ENCODE data around the gene OR2Y1.
"Not testable (repeated sequence)": the region's sequence is repeated elsewhere in the genome, so short reads cannot be mapped to it uniquely, and the experiment has no call there.

Gene OR2Y1

DNA sequence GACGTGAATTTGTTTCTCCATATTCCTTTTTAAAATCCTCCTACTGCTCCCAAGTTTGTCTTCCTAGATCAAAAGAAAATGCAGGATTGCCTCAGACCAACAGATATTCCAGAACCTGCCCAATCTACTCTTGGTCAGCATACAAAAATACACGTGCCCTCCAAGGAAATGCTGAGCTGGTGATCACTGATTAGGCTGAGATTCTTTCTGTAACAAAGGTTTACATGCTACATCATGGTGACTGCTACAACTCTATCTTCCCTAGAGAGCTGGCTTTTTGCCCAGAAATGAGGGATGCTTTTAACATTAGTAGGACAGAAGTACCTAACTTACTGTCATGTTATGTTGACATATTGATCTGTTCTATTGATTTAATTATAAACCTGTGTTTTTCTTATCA lies 35.5 kb downstream of the OR2Y1 start:
- Histone ChIP-seq H3K36me3 (ENCODE audit: control insufficient read depth, insufficient read depth, low read length) (no peaks in the 10 kb centered on the region), H3K4me1 (ENCODE audit: control insufficient read depth, low read depth, low read length) (peaks cover 3% of the 10 kb centered on the region), H3K4ac (ENCODE audit: low read depth, low read length) (no peak overlapping the region), H3K27me3 (ENCODE audit: insufficient read depth, low read length, poor library complexity) (no peaks in the 10 kb centered on the region), H3K18ac (ENCODE audit: low read length) (no peak overlapping the region), H3K9ac (ENCODE audit: low read length) (no peak overlapping the region), H3K79me2 (ENCODE audit: control insufficient read depth, insufficient read depth, low read length) (no peaks in the 10 kb centered on the region), H3K79me1 (ENCODE audit: low read length) (no peaks in the 10 kb centered on the region), H3K4me3 (ENCODE audit: low read length) (no peak overlapping the region), H2BK15ac (replicated peaks; ENCODE audit: low read depth) (no peak overlapping the region), H3K27ac (ENCODE audit: low read depth, low read length) (no peak overlapping the region), H2BK120ac (ENCODE audit: low read depth, low read length) (no peak overlapping the region), H2AK5ac (ENCODE audit: low read length) (no peak overlapping the region), H4K8ac (ENCODE audit: low read depth, low read length) (no peak overlapping the region), H3K56ac (ENCODE audit: low read length) (no peak overlapping the region), H3K23ac (ENCODE audit: low read length) (no peak overlapping the region), H3K4me2 (ENCODE audit: low read length) (no peak overlapping the region), H2BK5ac (ENCODE audit: low read length) (no peak overlapping the region), H4K5ac (ENCODE audit: low read length) (no peak overlapping the region)
- WGBS (ENCODE audit: extremely low coverage, insufficient coverage, low lambda C conversion rate): no CpG with 5 or more reads among the region's 2 CpGs
- DNase-seq: peak; percentile 55

GRCh38 chr5:180703912-180704311 lies 35.9 kb downstream of the OR2Y1 start:
- Histone ChIP-seq H3K4ac (ENCODE audit: low read depth, low read length) (no peak overlapping the region), H4K8ac (ENCODE audit: low read depth, low read length) (no peak overlapping the region), H3K56ac (ENCODE audit: low read length) (no peak overlapping the region), H3K27ac (ENCODE audit: low read depth, low read length) (no peak overlapping the region), H2BK120ac (ENCODE audit: low read depth, low read length) (no peak overlapping the region), H3K79me1 (ENCODE audit: low read length) (no peaks in the 10 kb centered on the region), H3K4me3 (ENCODE audit: low read length) (no peak overlapping the region), H3K9ac (ENCODE audit: low read length) (no peak overlapping the region), H3K36me3 (ENCODE audit: control insufficient read depth, insufficient read depth, low read length) (no peaks in the 10 kb centered on the region), H3K27me3 (ENCODE audit: insufficient read depth, low read length, poor library complexity) (no peaks in the 10 kb centered on the region), H4K5ac (ENCODE audit: low read length) (no peak overlapping the region), H2AK5ac (ENCODE audit: low read length) (no peak overlapping the region), H3K4me2 (ENCODE audit: low read length) (no peak overlapping the region), H3K18ac (ENCODE audit: low read length) (no peak overlapping the region), H2BK5ac (ENCODE audit: low read length) (no peak overlapping the region), H3K23ac (ENCODE audit: low read length) (no peak overlapping the region), H3K79me2 (ENCODE audit: control insufficient read depth, insufficient read depth, low read length) (no peaks in the 10 kb centered on the region), H3K4me1 (ENCODE audit: control insufficient read depth, low read depth, low read length) (peaks cover 3% of the 10 kb centered on the region), H2BK15ac (replicated peaks; ENCODE audit: low read depth) (no peak overlapping the region)
- WGBS (ENCODE audit: extremely low coverage, insufficient coverage, low lambda C conversion rate): no CpG with 5 or more reads among the region's 7 CpGs
- peak; percentile 97 for DNase-seq

DNA sequence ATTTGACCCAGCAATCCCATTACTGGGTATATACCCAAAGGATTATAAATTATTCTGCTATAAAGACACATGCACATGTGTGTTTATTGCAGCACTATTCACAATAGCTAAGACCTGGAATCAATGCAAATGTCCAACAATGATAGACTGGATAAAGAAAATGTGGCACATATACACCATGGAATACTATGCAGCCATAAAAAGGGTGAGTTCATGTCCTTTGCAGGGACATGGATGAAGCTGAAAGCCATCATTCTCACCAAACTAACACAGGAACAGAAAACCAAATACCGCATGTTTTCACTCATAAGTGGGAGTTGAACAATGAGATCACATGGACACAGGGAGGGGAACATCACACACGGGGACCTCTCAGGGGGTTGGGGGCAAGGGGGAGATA lies 36.5 kb downstream of the OR2Y1 start:
- not testable (repeated sequence) for H3K79me2 ChIP-seq (ENCODE audit: control insufficient read depth, insufficient read depth, low read length); H2BK15ac ChIP-seq (replicated peaks; ENCODE audit: low read depth); H3K18ac ChIP-seq (ENCODE audit: low read length); H4K5ac ChIP-seq (ENCODE audit: low read length); H3K27ac ChIP-seq (ENCODE audit: low read depth, low read length); H3K4me2 ChIP-seq (ENCODE audit: low read length); H3K4me3 ChIP-seq (ENCODE audit: low read length); H3K4me1 ChIP-seq (ENCODE audit: control insufficient read depth, low read depth, low read length); H2BK5ac ChIP-seq (ENCODE audit: low read length); H3K36me3 ChIP-seq (ENCODE audit: control insufficient read depth, insufficient read depth, low read length); H3K56ac ChIP-seq (ENCODE audit: low read length); H2AK5ac ChIP-seq (ENCODE audit: low read length); H3K27me3 ChIP-seq (ENCODE audit: insufficient read depth, low read length, poor library complexity); H3K79me1 ChIP-seq (ENCODE audit: low read length); H3K9ac ChIP-seq (ENCODE audit: low read length); H3K4ac ChIP-seq (ENCODE audit: low read depth, low read length); H3K23ac ChIP-seq (ENCODE audit: low read length); H4K8ac ChIP-seq (ENCODE audit: low read depth, low read length); H2BK120ac ChIP-seq (ENCODE audit: low read depth, low read length); DNase-seq
- WGBS (ENCODE audit: extremely low coverage, insufficient coverage, low lambda C conversion rate): no CpG with 5 or more reads among the region's 2 CpGs

GRCh38 chr5:180700440-180700839 lies 39.4 kb downstream of the OR2Y1 start:
- not testable (repeated sequence) for DNase-seq; H2BK120ac ChIP-seq (ENCODE audit: low read depth, low read length); H3K79me1 ChIP-seq (ENCODE audit: low read length); H2BK5ac ChIP-seq (ENCODE audit: low read length); H3K4me1 ChIP-seq (ENCODE audit: control insufficient read depth, low read depth, low read length); H4K5ac ChIP-seq (ENCODE audit: low read length); H3K56ac ChIP-seq (ENCODE audit: low read length); H3K4me2 ChIP-seq (ENCODE audit: low read length); H3K9ac ChIP-seq (ENCODE audit: low read length); H2AK5ac ChIP-seq (ENCODE audit: low read length); H4K8ac ChIP-seq (ENCODE audit: low read depth, low read length); H3K4me3 ChIP-seq (ENCODE audit: low read length); H3K36me3 ChIP-seq (ENCODE audit: control insufficient read depth, insufficient read depth, low read length); H3K23ac ChIP-seq (ENCODE audit: low read length); H3K4ac ChIP-seq (ENCODE audit: low read depth, low read length); H3K79me2 ChIP-seq (ENCODE audit: control insufficient read depth, insufficient read depth, low read length); H3K18ac ChIP-seq (ENCODE audit: low read length); H3K27ac ChIP-seq (ENCODE audit: low read depth, low read length); H3K27me3 ChIP-seq (ENCODE audit: insufficient read depth, low read length, poor library complexity); H2BK15ac ChIP-seq (replicated peaks; ENCODE audit: low read depth)
- no CpG with 5 or more reads among the region's 4 CpGs for WGBS (ENCODE audit: extremely low coverage, insufficient coverage, low lambda C conversion rate)

DNA sequence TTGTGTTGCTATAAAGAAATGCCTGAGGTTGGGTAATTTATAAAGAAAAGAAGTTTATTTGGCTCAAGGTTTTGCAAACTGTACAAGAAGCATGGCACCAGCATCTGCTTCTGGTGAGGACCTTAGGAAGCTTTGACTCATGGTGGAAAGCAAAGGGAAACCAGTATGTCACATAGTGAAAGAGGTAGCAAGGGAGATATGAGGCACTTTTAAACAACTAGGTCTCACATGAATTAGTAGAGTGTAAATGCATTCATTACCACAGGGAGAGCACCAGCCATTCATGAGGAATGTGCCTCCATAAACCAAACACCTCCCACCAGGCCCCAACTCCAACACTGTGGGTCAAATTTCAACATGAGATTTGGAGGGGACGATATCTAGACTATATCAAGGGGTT lies 40.8 kb downstream of the OR2Y1 start:
- Histone ChIP-seq H3K36me3 (ENCODE audit: control insufficient read depth, insufficient read depth, low read length) (no peaks in the 10 kb centered on the region), H3K4ac (ENCODE audit: low read depth, low read length) (no peak overlapping the region), H3K9ac (ENCODE audit: low read length) (no peak overlapping the region), H3K79me1 (ENCODE audit: low read length) (no peaks in the 10 kb centered on the region), H3K56ac (ENCODE audit: low read length) (no peak overlapping the region), H4K8ac (ENCODE audit: low read depth, low read length) (no peak overlapping the region), H3K79me2 (ENCODE audit: control insufficient read depth, insufficient read depth, low read length) (no peaks in the 10 kb centered on the region), H2BK120ac (ENCODE audit: low read depth, low read length) (no peak overlapping the region), H2BK15ac (replicated peaks; ENCODE audit: low read depth) (no peak overlapping the region), H2AK5ac (ENCODE audit: low read length) (no peak overlapping the region), H2BK5ac (ENCODE audit: low read length) (no peak overlapping the region), H4K5ac (ENCODE audit: low read length) (no peak overlapping the region), H3K4me3 (ENCODE audit: low read length) (no peak overlapping the region), H3K27ac (ENCODE audit: low read depth, low read length) (no peak overlapping the region), H3K23ac (ENCODE audit: low read length) (no peak overlapping the region), H3K4me1 (ENCODE audit: control insufficient read depth, low read depth, low read length) (no peaks in the 10 kb centered on the region), H3K18ac (ENCODE audit: low read length) (no peak overlapping the region), H3K4me2 (ENCODE audit: low read length) (no peak overlapping the region), H3K27me3 (ENCODE audit: insufficient read depth, low read length, poor library complexity) (no peaks in the 10 kb centered on the region)
- WGBS (ENCODE audit: extremely low coverage, insufficient coverage, low lambda C conversion rate): no CpG with 5 or more reads among the region's 1 CpG
- no peak for DNase-seq

DNA sequence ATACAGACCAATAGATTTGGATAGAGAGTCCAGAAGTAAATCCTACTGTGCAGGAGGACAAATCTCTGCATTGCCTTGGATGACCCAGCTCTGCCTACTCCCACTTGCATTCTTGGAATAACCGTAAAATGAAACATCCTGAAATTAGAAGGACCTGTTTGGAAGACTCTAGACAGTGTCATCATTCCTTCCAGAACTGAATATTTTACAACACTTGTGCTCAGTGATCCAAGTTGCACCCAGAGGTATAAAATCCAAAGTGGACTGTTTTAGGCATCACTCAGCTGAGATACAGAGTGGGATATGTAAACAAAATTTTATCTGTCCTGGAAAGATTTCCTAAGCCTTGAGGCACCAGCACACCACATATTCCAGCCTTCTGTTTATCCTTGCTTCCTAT lies 43.7 kb downstream of the OR2Y1 start:
- no CpG with 5 or more reads among the region's 1 CpG for WGBS (ENCODE audit: extremely low coverage, insufficient coverage, low lambda C conversion rate)
- H3K23ac ChIP-seq (ENCODE audit: low read length): no peak overlapping the region
- no peak overlapping the region for H3K9ac ChIP-seq (ENCODE audit: low read length)
- H4K8ac ChIP-seq (ENCODE audit: low read depth, low read length): no peak overlapping the region
- H3K4ac ChIP-seq (ENCODE audit: low read depth, low read length): no peak overlapping the region
- no peaks in the 10 kb centered on the region for H3K27me3 ChIP-seq (ENCODE audit: insufficient read depth, low read length, poor library complexity)
- H2BK120ac ChIP-seq (ENCODE audit: low read depth, low read length): no peak overlapping the region
- no peak overlapping the region for H3K4me3 ChIP-seq (ENCODE audit: low read length)
- H4K5ac ChIP-seq (ENCODE audit: low read length): no peak overlapping the region
- no peaks in the 10 kb centered on the region for H3K36me3 ChIP-seq (ENCODE audit: control insufficient read depth, insufficient read depth, low read length)
- no peak for DNase-seq
- H3K79me2 ChIP-seq (ENCODE audit: control insufficient read depth, insufficient read depth, low read length): no peaks in the 10 kb centered on the region
- no peak overlapping the region for H3K4me2 ChIP-seq (ENCODE audit: low read length)
- H3K56ac ChIP-seq (ENCODE audit: low read length): no peak overlapping the region
- H3K27ac ChIP-seq (ENCODE audit: low read depth, low read length): no peak overlapping the region
- H3K18ac ChIP-seq (ENCODE audit: low read length): no peak overlapping the region
- no peak overlapping the region for H2BK5ac ChIP-seq (ENCODE audit: low read length)
- no peaks in the 10 kb centered on the region for H3K79me1 ChIP-seq (ENCODE audit: low read length)
- no peak overlapping the region for H2AK5ac ChIP-seq (ENCODE audit: low read length)
- no peak overlapping the region for H2BK15ac ChIP-seq (replicated peaks; ENCODE audit: low read depth)
- no peaks in the 10 kb centered on the region for H3K4me1 ChIP-seq (ENCODE audit: control insufficient read depth, low read depth, low read length)

All from mesendoderm (in vitro differentiated cells).